GM21576 (cell line): Measurements from ENCODE around the gene PPP1R37.
"Not testable (repeated sequence)": the region's sequence is repeated elsewhere in the genome, so short reads cannot be mapped to it uniquely, and the experiment has no call there.

Source experiments
- ATAC-seq: cut with Tn5 transposase; IDR thresholded peaks from one replicate; pipeline ENCODE4 v1.9.1; 2021; ENCODE audit warnings: mild to moderate bottlenecking, moderate library complexity; ENCODE audit not compliant: unreplicated experiment

PPP1R37 gene

DNA sequence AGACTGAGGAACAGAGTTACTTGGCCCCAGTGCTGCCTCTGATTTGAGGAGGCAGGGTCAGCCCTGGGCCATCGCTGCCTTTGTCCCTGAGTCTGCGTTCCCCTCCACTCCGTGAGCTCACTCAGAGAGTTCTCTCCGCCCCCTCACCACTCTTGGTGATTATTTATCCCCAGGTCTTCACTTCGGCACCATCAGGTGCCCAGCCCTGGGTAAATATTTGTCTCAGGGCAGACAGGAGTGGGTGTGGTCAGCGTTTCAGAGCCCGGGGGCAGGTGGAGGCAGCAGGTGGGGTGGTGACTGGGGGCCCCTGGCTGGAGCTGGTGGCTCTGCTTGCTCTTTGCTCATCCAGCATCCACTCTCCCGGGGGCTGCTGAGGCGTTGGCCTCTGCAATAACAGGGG is 20.6 kb downstream of the PPP1R37 start:
- ATAC-seq, result no peak

DNA sequence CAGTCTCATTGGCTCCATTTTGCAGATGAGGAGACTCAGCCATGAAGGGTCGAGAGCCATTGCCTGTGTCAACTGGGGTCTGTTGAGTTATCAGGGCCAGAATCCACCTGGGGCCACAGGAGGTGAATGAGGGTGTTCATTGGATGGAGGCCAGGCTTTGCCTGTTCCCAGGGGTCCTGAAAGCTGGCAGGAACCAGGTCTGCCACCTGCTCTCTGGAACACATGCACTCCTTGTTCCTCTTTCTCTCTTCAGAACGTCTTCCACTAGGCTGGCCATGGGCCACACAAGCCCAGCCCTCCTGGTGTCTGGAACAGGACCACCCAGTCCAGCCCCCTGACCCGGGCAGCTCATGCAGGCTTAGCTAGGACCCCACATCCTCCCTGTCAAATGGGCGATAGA is 21.1 kb downstream of the PPP1R37 start:
- no peak for ATAC-seq

DNA sequence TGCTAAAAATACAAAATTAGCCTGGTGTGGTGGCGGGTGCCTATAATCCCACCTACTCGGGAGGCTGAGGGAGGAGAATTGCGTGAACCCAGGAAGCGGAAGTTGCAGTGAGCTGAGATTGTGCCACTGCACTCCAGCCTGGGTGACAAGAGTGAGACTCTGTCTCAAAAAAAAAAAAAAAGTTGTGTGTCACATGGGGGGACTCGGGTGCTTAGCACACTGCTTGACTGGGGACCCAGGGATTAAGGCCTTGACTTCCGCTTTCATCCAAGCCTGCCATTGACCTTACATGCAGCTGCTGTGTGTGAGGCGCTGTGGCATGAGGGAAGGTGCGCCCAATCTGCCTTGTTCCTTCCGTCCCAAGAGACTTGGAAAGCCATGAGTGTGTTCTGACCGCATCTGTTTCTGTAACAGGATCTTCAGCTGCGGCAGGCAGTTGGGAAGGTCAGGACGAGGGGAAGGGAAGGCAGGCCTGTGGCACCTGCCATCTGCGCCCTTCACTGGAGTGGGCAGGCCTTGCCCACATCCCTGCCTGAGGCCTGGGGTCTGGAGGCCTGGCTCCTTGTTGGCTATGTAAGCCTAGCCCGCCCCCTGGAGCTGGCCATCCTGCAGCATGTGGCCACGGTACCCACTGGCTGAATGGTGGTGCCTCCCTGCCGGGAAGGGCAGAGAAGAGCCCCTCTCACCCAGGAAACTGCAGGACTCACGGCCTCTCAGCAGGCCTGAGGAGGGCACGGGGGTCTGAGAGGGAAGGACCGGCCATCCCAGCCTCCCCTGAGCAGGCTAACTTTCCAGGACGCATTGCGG is 23.0 kb downstream of the PPP1R37 start:
- no peak for ATAC-seq

DNA sequence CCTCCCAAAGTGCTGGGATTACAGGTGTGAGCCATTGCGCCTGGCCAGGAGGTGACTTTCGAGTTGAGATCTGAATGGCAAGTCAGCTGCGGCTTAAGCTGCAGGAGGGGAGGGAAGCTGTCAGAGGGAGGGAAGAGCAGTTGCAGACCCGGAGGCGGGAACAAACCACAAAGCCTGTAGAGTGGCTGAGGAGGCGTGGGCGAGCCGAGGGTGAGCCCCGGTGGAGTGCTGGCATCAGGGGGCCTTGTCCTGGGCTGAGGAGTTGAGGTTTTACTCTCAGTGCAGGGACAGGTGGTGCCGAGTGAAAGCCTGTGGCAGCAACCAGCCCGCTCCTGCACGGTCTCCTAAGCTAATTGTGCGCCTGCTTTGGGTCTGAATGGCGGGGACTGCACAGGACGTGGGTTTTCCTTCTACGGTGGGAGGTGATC is 24.2 kb downstream of the PPP1R37 start:
- no peak for ATAC-seq

DNA sequence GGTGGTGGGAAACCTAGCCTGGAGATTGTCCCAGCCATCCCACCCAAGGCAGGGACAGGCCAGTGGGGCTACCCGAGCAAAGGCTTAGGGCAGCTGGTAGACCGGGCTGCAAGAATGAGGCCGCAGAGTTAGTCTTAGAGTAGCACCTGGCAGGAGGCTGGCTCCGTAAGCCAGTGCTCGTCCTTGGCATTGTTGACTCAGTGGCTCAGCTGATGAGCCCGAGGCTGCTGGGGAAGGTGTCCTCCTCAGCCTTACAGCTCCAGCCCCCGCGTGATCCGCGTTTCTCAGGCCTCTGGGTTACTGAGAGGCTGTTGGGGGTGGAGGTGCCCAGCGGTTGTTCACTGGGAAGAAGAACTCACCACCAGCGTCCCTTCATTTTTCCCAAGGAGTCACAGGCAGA is 24.7 kb downstream of the PPP1R37 start:
- ATAC-seq, result no peak

DNA sequence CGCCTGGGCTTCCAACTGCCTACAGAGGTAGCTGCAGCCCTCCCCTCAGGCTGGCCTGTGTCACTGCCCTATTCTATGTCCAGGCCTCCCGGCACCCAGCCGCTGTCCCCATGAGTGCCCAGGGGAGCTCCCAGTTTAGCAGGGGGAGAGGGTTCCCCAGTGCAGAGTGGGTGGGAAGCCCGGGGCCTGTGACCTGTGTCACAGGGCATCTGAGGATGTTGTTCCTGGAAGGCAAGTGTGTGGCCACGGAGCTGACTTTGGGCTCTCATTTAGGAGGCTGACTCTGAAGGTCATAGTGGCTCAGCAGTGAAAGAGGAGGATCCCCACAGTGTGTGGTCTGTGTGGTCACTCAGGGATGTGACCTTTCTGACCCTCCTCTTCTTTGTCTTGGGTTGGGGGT is 25.1 kb downstream of the PPP1R37 start:
- no peak for ATAC-seq

DNA sequence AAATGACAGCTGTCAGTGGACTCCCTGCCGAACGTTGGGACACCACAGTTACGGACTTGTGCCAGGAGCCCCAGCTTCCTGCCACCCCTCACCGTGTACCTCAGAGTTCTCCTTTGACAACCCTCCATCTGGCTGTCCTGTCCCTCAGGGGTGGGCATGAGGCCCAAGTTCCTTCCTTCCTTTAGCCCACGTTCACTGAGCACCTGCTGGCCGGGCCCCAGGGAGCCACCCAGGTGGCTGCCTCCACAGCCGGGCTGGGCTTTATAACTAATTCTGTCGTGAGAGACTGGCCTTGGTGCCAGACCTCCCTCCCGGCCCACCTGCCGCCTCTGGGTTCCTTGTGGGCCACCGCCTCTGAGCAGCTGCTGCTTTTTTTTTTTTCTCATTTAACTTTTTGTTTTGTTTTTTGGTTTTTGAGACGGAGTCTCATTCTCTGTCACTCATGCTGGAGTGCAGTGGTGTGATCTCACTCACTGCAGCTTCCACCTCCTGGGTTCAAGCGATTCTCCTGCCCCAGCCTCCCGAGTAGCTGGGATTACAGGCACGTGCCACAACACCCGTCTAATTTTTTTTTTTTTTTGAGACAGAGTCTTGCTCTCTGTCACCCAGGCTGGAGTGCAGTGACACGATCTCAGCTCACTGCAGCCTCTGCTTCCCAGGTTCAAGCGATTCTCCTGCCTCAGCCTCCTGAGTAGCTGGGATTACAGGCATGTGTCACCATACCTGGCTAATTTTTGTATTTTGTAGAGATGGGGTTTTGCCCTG is 25.8 kb downstream of the PPP1R37 start:
- not testable (repeated sequence) for ATAC-seq

DNA sequence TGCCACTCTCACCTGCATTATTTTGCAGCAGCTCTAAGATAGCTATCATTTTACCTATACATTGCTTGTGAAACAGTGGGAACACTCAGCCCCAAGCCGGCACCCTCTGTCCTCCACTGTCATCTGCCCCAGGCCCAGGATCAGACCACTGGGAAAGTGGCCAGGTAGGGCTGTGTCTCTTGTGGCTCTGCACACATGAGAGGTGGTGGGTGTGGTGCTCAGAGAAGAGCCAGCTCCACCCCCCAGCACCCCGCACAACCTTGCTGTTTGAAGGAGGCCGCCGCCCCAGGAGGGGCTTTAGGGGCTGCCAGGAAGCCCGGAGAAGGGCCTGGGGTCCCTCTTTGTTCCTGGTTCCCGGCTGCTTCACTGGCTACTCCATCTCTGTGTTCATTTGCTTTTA is 26.6 kb downstream of the PPP1R37 start:
- no peak for ATAC-seq

DNA sequence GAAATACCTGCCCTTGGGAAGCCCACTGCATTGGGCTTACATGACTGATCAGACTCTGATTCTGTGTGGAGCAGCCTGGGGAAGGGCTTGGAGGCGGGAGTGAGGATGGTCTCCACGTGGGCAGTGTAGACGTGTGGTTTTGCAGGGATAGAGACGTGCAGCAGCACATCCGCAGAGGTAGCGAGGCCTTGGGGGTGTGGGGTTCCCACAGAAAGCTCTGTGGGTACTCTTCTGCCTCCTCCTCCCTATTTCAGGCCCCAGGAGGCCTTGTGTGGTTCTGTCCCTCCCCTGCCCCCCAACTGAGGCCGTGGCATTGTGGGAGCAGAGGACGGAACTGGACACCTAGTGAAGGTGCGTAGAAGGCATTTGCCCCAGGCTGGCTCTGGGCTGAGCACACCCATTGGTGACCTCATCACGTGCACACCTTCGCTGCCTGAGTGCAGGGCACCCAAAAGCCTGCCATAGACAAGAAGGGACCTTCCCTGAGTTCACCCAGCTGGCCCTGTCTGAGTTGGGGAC is 28.9 kb downstream of the PPP1R37 start:
- ATAC-seq, result no peak

DNA sequence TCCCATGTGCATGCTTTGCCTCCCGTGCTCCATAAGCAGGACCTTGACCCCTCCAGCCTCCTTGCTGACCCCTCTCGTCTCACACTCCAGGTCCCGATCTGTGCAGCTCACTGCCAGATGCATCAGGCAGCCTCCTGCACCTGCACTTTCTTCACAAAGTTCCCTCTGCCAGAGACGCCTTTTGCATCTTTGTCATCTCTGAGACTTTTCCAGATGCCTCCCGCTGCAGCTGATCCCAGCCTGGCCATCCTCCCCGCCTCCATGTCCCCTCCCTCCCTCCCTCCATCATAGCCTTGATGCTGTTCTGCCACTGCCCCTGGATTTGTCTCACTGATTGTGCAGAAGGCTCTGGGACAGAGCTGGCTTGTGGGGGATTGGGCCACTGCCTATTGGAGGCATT is 29.9 kb downstream of the PPP1R37 start:
- ATAC-seq, result no peak

DNA sequence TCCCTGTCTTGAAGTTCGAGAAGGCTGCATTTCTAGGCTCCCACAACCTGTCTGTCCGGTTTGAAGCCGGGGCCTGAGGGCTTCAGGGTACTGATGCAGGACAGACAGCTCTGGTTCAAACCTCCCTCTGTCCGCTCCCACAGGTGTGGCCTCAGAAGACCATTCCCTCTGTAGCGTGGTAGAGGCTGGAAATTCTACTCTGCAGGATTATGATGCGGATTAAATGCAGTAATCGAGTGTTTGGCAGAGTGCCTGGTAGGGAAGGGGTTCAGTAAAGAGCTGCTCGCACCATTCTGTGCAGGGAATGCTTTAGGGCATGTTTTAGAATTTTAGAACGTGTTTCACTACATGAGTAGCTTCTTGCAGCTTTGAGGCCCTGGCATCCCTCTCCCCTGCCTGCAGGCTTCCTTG is 30.5 kb downstream of the PPP1R37 start:
- no peak for ATAC-seq

DNA sequence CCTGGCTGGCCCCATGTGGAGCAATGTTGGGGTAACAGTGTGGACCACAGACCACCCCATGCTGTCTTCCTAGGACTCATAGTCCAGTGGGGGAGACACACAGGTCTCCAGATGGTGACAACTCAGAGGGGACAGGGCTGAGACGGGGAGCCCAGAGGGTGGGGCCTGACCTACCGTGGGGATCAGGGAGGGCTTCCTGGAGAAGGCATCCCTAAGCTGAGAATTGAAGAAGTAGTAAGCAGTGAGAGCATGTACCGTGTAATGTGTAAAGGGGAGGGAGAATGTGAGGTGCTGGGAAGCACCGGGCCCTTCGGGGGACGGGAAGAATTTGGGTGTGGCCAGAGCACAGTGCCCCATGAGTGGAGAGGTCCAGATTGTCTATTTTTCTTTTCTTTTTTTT is 31.0 kb downstream of the PPP1R37 start:
- ATAC-seq, result no peak

DNA sequence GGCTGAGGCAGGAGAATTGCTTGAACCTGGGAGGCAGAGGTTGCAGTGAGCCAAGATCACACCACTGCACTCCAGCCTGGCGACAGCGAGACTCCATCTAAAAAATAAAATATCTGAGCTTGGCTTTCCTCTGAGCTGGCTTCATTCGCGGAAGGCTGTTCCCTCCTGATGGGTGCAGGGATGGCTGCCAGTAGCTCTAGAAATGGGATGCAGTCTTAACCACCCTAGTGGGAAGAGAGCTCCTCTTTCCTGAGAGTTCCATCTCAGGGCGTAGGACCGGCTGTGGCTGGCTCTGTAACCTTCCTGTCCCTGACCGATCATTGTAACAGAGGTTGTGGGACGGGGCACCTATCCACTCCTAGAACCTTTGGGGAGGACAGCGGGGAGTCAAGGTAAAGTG is 32.4 kb downstream of the PPP1R37 start:
- no peak for ATAC-seq

DNA sequence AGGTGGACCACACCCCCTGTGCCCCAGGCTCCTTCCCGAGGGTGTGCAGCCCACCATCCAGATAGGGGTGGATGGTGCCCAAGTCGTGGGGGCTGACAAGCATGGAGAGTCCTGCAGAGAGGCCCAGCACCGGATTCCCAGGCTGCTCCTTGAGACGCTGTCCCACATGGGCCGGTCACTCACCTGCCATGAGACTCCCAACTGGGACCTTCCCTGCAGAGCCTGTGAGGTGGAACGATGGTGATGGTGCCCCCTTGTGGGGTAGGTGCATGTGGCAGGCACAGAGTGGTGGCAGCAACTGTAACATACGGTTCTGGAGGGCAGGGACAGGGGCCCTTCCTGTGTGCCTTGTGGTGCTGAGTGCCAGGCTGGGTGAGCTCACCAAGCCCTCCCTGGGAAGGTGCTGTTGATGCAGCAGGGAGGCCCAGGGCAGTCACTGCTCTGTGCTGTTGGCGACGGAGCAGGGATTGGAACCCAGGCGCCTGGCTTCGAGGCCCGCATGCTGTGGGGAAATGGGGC is 33.1 kb downstream of the PPP1R37 start:
- ATAC-seq, result peak; percentile 43

DNA sequence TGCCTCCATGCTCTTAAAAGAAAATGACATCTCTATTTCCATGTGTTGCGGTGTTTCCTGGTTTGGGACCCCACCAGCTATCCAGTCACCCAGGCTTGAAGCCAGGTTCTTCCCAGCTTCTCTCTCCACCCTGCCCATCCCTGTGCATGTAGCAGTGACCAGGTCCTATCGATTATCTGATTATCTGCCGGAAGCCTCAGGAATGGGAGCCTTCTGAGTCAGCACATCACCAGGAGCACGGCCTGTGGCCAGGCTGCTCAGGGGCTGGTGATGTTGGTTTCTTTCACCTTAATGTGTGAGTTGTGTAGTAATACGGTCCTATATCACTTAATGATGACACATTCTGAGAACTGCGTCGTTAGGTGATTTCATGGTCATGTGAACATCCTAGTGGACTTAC is 33.7 kb downstream of the PPP1R37 start:
- ATAC-seq, result no peak

DNA sequence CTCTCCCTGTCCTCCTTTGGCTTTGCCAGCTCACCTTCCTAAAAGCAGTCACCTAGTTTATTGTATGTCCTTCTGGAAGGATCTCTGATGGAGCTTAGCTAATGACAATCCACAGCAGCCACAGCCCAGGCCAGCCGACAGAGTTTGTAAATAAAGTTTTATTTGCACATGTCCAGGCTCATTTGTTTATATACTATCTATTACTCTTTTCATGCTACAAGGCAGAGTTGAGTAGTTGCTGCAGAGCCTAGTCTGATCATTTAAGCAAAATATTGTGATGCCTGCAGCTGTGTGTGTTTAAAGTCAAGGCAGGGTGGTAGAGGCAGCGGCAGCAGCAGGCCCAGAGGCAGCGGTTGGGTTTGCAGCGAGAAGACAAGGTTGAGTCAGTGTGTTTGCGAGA is 35.2 kb downstream of the PPP1R37 start:
- ATAC-seq, result no peak

DNA sequence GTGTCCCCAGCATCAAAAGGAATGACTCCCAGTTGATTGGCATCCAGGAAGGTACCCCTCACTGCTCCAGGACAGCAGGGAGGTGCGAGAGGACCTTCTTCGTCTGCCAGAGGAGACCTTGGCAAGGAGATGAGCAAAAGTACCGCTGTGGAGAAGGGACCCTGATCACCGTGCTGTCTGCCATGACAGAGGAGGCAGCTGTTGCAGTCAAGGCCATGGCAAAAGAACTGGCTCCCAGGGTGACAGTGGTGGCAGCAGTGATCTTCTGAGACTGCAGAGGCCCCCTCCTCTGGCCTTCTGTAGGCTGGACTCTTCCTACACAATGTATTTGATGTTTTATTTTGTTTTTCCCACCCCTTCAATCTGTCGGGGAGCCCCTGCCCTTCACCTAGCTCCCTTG is 35.8 kb downstream of the PPP1R37 start:
- ATAC-seq, result no peak

DNA sequence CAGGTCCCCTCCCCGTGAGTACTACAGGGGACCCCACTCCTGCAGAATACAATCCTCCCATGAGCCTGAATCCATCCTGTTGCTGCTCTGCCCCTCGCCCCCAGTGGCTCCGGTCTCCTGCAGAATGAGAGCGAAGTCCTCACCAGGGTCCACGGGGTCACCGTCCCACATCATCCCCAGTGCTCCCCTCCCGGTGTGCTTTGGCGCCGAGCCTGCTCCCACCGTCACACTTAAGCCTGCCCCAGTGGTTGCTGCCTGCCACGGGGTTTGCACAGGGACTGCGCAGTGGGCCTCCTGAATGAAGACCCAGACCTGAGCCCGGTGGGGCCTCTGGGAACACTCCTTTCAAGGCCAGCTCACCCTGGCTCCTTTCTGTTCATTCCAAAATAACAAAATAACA is 37.3 kb downstream of the PPP1R37 start:
- ATAC-seq, result no peak

DNA sequence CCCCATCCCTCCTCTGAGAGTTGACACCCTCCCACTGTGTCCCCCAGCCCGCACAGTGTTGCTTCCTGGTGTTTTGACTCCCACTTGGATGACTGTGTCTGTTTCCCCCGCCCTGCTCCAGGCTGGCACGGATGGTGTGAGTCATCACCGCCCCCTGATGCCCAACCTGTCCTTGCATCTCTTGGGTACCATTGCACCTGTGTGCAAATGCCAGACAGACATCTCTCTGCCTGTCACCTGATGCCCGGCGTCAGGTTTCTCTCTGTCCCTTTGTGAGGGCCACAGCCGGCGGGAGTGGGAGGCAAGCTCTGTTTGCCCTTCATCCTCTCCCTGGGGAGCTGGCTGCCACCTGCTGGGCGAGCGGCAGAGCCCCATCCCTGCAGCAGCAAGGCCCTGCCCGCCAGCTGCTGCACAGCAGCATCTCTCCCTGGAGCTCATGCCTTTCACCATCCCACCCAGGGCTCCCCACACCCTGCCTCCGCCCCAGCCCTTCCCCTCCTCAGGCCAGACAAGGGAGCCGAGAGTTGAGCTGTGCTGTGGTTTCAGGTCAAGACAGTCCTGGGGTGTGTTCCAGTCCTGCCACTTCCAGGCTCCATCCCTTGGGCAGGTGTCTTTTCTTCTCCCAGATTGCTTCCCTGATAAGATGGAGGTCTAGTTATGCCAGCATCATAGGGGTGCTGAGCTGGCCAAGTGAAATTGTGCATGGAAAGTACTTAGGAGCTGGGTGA is 38.1 kb downstream of the PPP1R37 start:
- ATAC-seq, result no peak

DNA sequence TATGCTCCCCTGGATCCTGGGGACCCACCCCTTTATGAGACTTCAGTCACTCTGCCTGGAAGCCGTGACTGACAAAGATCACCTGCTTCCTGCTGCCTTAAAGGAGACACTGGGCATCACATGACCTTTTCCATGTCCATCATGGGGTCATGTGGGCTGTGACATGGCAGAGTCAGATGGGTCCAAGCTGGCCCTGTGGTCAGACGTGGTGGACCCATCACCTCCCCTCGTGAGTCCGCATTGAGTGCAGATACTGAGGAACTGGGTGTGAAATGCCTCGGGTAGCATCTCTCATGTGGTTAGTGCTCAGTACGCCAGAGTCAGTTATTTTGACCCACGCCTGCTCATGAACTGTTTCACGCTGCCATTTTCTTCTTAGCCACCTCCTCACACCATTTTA is 40.7 kb downstream of the PPP1R37 start:
- ATAC-seq, result no peak

DNA sequence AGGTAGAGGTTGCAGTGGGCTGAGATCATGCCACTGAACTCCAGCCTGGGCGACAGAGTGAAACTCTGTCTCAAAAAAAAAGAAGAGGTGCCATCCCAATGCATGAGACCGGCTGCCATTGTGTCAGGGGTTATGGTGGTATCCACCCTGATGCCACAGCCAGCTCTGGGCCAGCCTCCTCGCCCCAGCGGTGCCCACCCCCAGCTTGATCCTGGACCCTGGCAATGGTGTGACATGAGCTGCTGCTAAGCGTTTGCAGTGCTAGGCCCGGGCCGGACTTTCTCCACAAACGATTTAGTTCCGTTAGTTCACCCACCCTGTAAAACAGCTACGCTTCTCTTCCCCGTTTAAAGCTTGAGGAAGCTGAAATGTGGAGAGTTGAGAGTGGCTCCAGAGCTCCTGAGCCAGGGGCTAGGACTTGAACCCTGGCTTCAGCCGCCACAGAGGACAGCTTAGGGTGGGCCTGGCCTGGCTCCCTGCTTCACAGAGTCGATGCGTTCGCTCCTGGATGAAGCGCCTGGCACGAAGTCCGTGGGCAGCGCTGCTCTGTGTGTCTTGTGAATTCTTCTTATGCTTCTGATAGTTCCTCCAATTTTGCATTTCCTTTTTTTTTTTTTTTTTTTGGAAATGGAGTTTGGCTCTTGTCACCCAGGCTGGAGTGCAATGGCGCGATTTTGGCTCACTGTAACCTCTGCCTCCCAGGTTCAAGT is 42.4 kb downstream of the PPP1R37 start:
- ATAC-seq, result no peak
